GM06990 (cell line): ENCODE results near the gene CERS6.

Experiments used
- DNase-seq: peaks from one replicate; pipeline ENCODE4 v3.0.0-alpha.2; 2011; ENCODE audit not compliant: insufficient read length; ENCODE audit errors: extremely low read depth
- H3K27me3 ChIP-seq: replicated peaks from 2 replicates; pipeline ENCODE4 v1.6.0; 2011; ENCODE audit warnings: low read length; ENCODE audit not compliant: control insufficient read depth, insufficient read depth
- H3K36me3 ChIP-seq: 2 replicates; pipeline ENCODE4 v1.5.1; 2011; ENCODE audit warnings: low read length; ENCODE audit not compliant: control insufficient read depth, insufficient read depth
- H3K4me3 ChIP-seq: replicated peaks from 2 replicates; pipeline ENCODE4 v1.5.1; 2011; ENCODE audit warnings: low read depth, mild to moderate bottlenecking, control low read depth, low read length
- TF ChIP-seq, protein P1 (sequence below): IDR thresholded peaks from 2 replicates; pipeline ENCODE4 v1.5.1; 2011; ENCODE audit warnings: low read length, control low read depth, mild to moderate bottlenecking, inconsistent platforms; ENCODE audit not compliant: insufficient read depth, poor library complexity, severe bottlenecking

The CERS6 gene

DNA sequence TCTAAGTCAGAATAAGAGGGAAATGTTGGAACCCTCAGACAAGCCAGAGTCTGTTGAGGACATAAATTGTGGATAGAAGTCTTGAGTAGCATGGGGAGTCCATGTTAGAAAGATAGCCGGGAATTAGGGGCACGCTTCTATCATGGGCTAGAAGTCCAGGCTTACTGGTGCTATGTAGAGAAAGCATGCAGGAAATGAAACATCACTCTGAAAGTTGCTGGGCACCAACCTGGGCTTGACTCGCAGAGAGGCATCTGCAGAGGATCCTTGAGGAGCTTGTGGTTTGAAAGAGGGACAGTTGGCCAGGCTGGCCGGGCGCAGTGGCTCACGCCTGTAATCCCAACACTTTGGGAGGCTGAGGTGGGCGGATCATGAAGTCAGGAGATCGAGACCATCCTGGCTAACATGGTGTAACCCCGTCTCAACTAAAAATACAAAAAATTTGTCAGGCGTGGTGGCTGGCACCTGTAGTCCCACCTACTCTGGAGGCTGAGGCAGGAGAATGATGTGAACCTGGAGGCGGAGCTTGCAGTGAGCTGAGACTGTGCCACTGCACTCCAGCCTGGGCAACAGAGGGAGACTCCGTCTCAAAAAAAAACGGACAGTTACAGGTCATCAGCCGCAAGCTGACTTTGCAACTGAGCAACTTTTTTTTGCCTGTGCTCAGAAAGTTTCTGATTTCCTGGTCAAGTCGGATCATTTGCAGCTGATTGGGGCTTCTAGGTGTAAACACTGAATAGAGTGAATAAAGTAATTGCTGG, 24.9 kb downstream of the CERS6 start:
- no peak for DNase-seq
- TF ChIP-seq, protein P1, sequence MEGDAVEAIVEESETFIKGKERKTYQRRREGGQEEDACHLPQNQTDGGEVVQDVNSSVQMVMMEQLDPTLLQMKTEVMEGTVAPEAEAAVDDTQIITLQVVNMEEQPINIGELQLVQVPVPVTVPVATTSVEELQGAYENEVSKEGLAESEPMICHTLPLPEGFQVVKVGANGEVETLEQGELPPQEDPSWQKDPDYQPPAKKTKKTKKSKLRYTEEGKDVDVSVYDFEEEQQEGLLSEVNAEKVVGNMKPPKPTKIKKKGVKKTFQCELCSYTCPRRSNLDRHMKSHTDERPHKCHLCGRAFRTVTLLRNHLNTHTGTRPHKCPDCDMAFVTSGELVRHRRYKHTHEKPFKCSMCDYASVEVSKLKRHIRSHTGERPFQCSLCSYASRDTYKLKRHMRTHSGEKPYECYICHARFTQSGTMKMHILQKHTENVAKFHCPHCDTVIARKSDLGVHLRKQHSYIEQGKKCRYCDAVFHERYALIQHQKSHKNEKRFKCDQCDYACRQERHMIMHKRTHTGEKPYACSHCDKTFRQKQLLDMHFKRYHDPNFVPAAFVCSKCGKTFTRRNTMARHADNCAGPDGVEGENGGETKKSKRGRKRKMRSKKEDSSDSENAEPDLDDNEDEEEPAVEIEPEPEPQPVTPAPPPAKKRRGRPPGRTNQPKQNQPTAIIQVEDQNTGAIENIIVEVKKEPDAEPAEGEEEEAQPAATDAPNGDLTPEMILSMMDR = no peak
- no peaks in the 10 kb centered on the region for H3K36me3 ChIP-seq
- H3K27me3 ChIP-seq = no peaks in the 10 kb centered on the region
- H3K4me3 ChIP-seq = no peak overlapping the region

DNA sequence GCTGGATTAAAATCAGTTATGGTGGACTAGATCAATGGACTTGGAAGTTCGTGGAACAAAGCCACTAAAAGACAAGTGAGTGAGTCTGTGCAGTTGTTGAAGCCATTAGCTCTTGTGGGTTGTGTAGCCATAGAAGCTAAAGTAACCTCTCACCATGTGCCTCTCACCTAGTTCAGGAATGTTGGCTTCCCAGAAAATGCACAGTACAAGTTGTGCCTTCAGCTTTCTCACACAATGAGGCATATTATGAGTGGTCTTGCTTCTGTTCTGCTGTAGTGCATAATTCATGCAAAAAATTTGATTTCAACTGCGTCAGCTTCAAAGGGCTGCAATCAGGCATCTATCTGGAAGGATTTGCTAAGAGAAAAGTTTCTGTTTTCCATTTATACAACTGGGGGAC, 26.2 kb downstream of the CERS6 start:
- H3K4me3 ChIP-seq = no peak overlapping the region
- TF ChIP-seq, protein P1 = no peak
- H3K27me3 ChIP-seq = no peaks in the 10 kb centered on the region
- H3K36me3 ChIP-seq = no peaks in the 10 kb centered on the region
- DNase-seq = no peak

DNA sequence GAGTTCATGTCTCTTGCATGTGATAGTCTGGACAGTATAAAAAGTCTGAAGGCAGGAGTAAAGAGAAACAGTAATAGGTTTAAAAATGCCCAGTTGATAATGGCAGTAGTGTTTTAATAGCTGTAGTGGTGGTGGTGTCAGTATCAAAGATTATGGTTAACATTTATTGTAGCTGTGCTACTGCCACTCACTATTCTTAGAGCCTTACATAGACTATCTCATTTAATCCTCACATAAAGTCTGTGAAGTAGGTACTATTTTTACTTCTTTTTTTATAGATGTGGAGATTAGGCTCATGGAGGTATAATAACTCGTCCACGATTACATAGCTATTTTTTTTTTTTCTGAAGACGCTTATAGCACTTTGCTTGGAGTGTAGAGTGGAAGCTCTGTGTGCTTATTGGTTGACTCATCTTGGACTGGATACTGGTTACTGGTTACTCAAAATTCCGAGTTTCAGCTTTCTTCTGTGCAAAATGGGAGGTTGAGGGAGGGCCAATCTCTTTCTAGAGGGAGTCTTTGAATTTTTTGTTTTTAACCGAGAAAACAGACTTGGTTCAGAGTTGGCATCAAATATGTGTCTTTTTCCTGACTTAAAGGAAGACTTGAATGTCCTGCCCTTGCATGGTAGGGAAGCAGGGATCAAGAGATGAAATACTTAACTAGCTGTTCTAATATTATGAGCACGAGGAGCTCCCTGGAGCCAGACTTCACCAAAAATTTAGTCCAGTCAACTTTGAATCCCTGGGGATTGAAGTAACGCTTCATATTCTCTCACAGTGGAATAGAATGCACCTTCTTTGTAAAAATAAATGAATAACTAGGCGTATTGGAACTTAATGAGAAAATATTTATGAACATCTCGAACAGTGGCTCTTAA, 27.1 kb downstream of the CERS6 start:
- DNase-seq = no peak
- no peak overlapping the region for H3K4me3 ChIP-seq
- H3K36me3 ChIP-seq = no peaks in the 10 kb centered on the region
- H3K27me3 ChIP-seq = no peaks in the 10 kb centered on the region
- TF ChIP-seq, protein P1 = no peak

DNA sequence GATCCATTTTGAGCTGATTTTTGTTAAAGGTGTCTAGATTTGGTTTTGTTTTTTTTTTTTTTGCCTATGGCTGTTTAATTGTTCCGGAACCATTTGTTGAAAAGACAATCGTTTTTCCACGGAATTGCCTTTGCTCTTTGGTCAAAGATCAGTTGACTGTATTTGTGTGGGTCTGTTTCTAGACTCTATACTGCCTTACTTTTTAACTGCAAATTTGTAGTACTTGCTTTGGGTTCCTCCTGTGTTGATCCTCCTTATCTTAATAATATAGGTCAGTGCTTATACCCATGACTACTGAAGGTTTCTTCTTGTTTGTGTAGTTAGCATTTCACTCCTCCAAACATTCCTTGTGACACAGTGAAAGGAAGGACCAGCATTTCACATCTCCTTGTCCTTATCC, 30.4 kb downstream of the CERS6 start:
- H3K27me3 ChIP-seq = no peaks in the 10 kb centered on the region
- H3K36me3 ChIP-seq = no peaks in the 10 kb centered on the region
- TF ChIP-seq, protein P1 = no peak
- no peak overlapping the region for H3K4me3 ChIP-seq
- no peak for DNase-seq

DNA sequence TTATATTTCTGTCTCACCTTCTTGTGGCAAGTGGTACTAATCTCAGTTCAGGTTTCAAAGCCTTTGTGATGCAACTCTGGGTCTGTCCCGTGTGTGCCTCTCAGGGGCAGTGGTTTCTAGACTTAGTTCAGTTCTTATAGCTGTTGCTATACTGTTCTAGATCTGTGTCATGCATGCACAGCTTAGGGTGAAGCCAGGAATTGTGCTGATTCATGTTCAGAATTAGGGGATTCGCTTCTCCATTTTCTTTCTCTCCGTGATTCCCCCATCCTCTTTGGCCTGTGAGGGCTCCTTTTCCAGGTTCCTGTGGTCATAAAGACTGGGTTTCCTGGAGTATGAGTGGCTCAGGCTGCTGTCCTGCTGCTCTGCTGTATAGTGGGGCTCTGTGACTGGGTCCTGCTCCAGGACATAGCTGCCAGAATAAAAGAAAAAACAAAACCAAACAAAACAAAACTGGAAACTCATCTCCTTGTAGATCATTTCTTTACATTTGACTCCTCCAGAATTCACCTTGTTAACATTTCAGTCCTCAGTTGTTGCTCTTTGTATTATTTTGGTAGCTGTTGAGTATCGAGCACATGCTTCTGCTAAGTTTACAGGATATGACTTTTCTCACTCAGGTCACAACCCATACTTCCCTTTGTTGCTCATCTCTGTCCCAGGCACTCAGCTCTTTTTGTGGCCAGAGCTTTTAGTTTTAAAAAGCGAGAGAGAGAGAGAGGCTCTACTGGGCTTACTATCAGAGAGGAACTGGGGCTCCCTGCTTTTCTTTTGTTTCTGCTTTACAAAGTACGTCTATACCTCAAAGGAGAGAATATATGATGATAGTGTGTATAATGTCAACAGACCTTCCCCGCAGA, 34.2 kb downstream of the CERS6 start:
- peak; percentile 76 for DNase-seq
- TF ChIP-seq, protein P1 = no peak
- Histone ChIP-seq H3K36me3 (0 out of 2 replicates have a peak, but pooled peaks cover 1% of the 10 kb centered on the region), H3K27me3 (no peaks in the 10 kb centered on the region), H3K4me3 (peak overlapping the region; percentile 60)
